ENCODE measurements around the gene KLKB1. TPM values are rescaled to one million over a fixed set of nuclear protein-coding genes. Genes with fewer than 3 reads are reported as not detected.

KLKB1 gene
- total and polyA plus RNA-seq, 7 donors: 0.36 to 3.9 (median 0.66) TPM

DNA sequence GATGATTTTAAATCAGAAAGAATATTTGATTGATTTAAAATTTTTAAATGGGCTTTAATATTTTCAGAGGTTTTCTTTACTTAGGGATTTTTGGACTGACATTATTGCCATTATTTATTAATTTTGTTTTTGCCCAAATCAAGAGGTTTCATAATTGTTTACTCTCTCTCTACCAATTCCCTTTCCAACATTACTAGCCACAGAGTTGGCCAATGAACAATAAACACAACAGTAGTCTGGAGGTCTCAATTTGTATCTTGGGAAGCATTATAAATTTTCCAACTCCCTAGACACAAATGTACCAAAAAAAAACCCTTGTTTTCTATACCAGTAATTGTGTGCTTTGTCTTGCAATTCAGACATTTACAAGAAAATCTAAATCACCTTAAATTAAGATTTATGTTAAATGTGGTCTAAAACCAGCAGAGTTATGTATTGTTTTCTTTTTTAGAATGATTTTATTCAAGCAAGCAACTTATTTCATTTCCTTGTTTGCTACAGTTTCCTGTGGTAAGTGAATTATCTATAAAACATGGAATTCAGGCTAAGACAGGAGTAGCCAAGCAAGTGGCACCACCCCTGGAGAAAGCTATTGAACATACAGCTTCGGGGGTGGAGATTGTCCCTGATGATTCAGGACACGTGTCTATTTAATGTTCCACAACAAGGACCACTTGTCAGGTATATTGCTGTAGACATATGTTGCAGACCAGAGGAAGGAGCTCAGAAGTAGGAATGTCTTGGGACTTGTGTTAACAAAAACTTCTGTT, 622 bp downstream of the KLKB1 start:
- Histone ChIP-seq H3K27ac (no peak overlapping the region), H3K27me3 (no peaks in the 10 kb centered on the region), H3K4me3 (peak overlapping the region in 3 of 4 donors; percentile 10 to 34 (median 27)), H3K36me3 (no peaks in the 10 kb centered on the region), H3K4me1 (peaks cover 0 to 4% (median 2%) of the 10 kb centered on the region in 4 donors), H3K9me3 (peaks cover 0 to 3% (median 1%) of the 10 kb centered on the region in 4 donors)
- WGBS, 2 donors: 3 to 39% methylated on average over 2 of the region's 2 CpGs
- TF ChIP-seq POLR2A (IDR thresholded peaks at IDR 0.05) (no peak), CTCF (IDR thresholded peaks at IDR 0.05) (no peak), EP300 (IDR thresholded peaks at IDR 0.05) (no peak), POLR2AphosphoS5 (IDR thresholded peaks at IDR 0.05) (no peak)
- intact Hi-C loops (cut with DNase I): no loop called here
- DNase-seq: no peak

- H3K9me3 ChIP-seq: peaks cover 0 to 3% (median 1%) of the 10 kb centered on the region in 4 donors
- WGBS, 2 donors: 31 to 59% methylated on average over 2 of the region's 2 CpGs
- H3K4me1 ChIP-seq: peaks cover 0 to 4% (median 2%) of the 10 kb centered on the region in 4 donors
- no peaks in the 10 kb centered on the region for H3K27me3 ChIP-seq
- no peak for DNase-seq
- H3K36me3 ChIP-seq: no peaks in the 10 kb centered on the region
- H3K27ac ChIP-seq: no peak overlapping the region
- intact Hi-C loops (cut with DNase I): no loop called here
- peak overlapping the region in 3 of 4 donors; percentile 10 to 34 (median 27) for H3K4me3 ChIP-seq
- no peak for TF ChIP-seq POLR2A (IDR thresholded peaks at IDR 0.05)
- TF ChIP-seq EP300 (IDR thresholded peaks at IDR 0.05): no peak
- TF ChIP-seq POLR2AphosphoS5 (IDR thresholded peaks at IDR 0.05): no peak
- TF ChIP-seq CTCF (IDR thresholded peaks at IDR 0.05): peak in 1 of 4 experiments; percentile 11
These were observed 1.2 kb downstream of the KLKB1 start for GRCh38 chr4:186228514-186228894.

GRCh38 chr4:186234367-186234766, 7.1 kb downstream of the KLKB1 start:
- no peak overlapping the region for H3K27ac ChIP-seq
- H3K27me3 ChIP-seq: no peaks in the 10 kb centered on the region
- TF ChIP-seq CTCF (IDR thresholded peaks at IDR 0.05): no peak
- TF ChIP-seq EP300 (IDR thresholded peaks at IDR 0.05): no peak
- no peak for TF ChIP-seq POLR2AphosphoS5 (IDR thresholded peaks at IDR 0.05)
- TF ChIP-seq POLR2A (IDR thresholded peaks at IDR 0.05): no peak
- no peak overlapping the region for H3K4me3 ChIP-seq
- 69 to 85% methylated on average over 2 of the region's 2 CpGs for whole genome bisulfite sequencing, 2 donors
- no peak for DNase-seq
- peaks cover 0 to 4% (median 0%) of the 10 kb centered on the region in 4 donors for H3K4me1 ChIP-seq
- intact Hi-C loops (cut with DNase I): no loop called here
- peaks cover 0 to 14% (median 0%) of the 10 kb centered on the region in 4 donors for H3K36me3 ChIP-seq
- no peaks in the 10 kb centered on the region for H3K9me3 ChIP-seq

GRCh38 chr4:186236126-186236525, 8.8 kb downstream of the KLKB1 start:
- H3K9me3 ChIP-seq: no peaks in the 10 kb centered on the region
- H3K27ac ChIP-seq: no peak overlapping the region
- intact Hi-C loops (cut with DNase I): no loop called here
- H3K27me3 ChIP-seq: no peaks in the 10 kb centered on the region
- no peak for DNase-seq
- no peaks in the 10 kb centered on the region for H3K4me1 ChIP-seq
- H3K4me3 ChIP-seq: no peak overlapping the region
- 89 to 93% methylated on average over 4 of the region's 4 CpGs for WGBS, 2 donors
- TF ChIP-seq POLR2A (IDR thresholded peaks at IDR 0.05): no peak
- H3K36me3 ChIP-seq: peaks cover 0 to 14% (median 0%) of the 10 kb centered on the region in 4 donors

- no peak for DNase-seq
- Histone ChIP-seq H3K27me3 (no peaks in the 10 kb centered on the region), H3K27ac (no peak overlapping the region), H3K4me3 (no peak overlapping the region), H3K36me3 (peaks cover 0 to 11% (median 0%) of the 10 kb centered on the region in 4 donors), H3K9me3 (no peaks in the 10 kb centered on the region), H3K4me1 (no peaks in the 10 kb centered on the region)
- WGBS, 2 donors: 88 to 91% methylated on average over 7 of the region's 7 CpGs
- intact Hi-C loops (cut with DNase I): no loop called here
- no peak for TF ChIP-seq CTCF (IDR thresholded peaks at IDR 0.05)
- TF ChIP-seq POLR2AphosphoS5 (IDR thresholded peaks at IDR 0.05): no peak
- TF ChIP-seq POLR2A (IDR thresholded peaks at IDR 0.05): no peak
- TF ChIP-seq EP300 (IDR thresholded peaks at IDR 0.05): no peak
These were observed 13.1 kb downstream of the KLKB1 start for GRCh38 chr4:186240452-186240847.
